CD4-positive, alpha-beta memory T cell (primary cell): Measurements from ENCODE around the gene LEP. TPM values are rescaled to one million over a fixed set of nuclear protein-coding genes. Genes with fewer than 3 reads are reported as not detected.
A peak's percentile ranks its signal among the peaks of the same experiment; 100 is the strongest.

Experiments used
- CTCF ChIA-PET: fragments of 350-600 bp; sonication (Branson Sonifier 250); formaldehyde crosslinking; loops from one replicate; lab custom pipeline; 2021; ENCODE audit warnings: inconsistent platforms; ENCODE audit not compliant: partially characterized antibody; lab: Charles Lee
- POLR2A ChIA-PET: fragments of 350-600 bp; sonication (Branson Sonifier 250); formaldehyde crosslinking; loops from one replicate; lab custom pipeline; 2021; ENCODE audit not compliant: partially characterized antibody; lab: Charles Lee
- DNase-seq, 5 donors: peaks; one replicate each; pipeline versions ENCODE4 v3.0.0 to v3.0.0-alpha.2; 2020 to 2022; ENCODE audit warnings: mixed read lengths in 1 of 5
- H3K27ac ChIP-seq: one replicate; pipeline ENCODE4 v1.7.0; 2013; ENCODE audit warnings: low read depth, low read length
- H3K27me3 ChIP-seq: 2 replicates; pipeline ENCODE4 v1.7.0; 2013; ENCODE audit warnings: mild to moderate bottlenecking, low read length, moderate library complexity; ENCODE audit not compliant: insufficient read depth
- H3K36me3 ChIP-seq: 2 replicates; pipeline ENCODE4 v1.7.0; 2013; ENCODE audit warnings: mild to moderate bottlenecking, low read length, moderate library complexity; ENCODE audit not compliant: insufficient read depth
- H3K4me1 ChIP-seq: 2 replicates; pipeline ENCODE4 v1.7.0; 2013; ENCODE audit warnings: mild to moderate bottlenecking, low read length, moderate library complexity; ENCODE audit not compliant: insufficient read depth
- H3K4me3 ChIP-seq, 2 donors: one replicate each; pipeline ENCODE4 v1.7.0; 2013; ENCODE audit warnings: low read length in 2 of 2, mild to moderate bottlenecking in 1 of 2
- H3K9me3 ChIP-seq, 2 donors: one replicate each; pipeline ENCODE4 v1.7.0; 2013; ENCODE audit warnings: low read length in 2 of 2, control low read depth in 1 of 2; ENCODE audit not compliant: control insufficient read depth in 1 of 2
- H3K27ac Mint-ChIP-seq, 7 donors: one replicate each; pipeline ENCODE4 v1.8.0; 2020 to 2021; ENCODE audit warnings: mixed read lengths in 7 of 7, mild to moderate bottlenecking in 6 of 7, inconsistent platforms in 3 of 7, moderate library complexity in 3 of 7
- H3K27me3 Mint-ChIP-seq, 2 donors: one replicate each; pipeline ENCODE4 v1.8.0; 2020 to 2021; ENCODE audit warnings: mixed read lengths in 2 of 2
- H3K36me3 Mint-ChIP-seq, 2 donors: one replicate each; pipeline ENCODE4 v1.8.0; 2020 to 2021; ENCODE audit warnings: mixed read lengths in 2 of 2, inconsistent platforms in 1 of 2, mild to moderate bottlenecking in 1 of 2
- H3K4me1 Mint-ChIP-seq, 4 donors: one replicate each; pipeline ENCODE4 v1.8.0; 2020 to 2021; ENCODE audit warnings: mixed read lengths in 4 of 4, mild to moderate bottlenecking in 1 of 4
- H3K4me3 Mint-ChIP-seq, 8 donors: one replicate each; pipeline ENCODE4 v1.8.0; 2020 to 2021; ENCODE audit warnings: mixed read lengths in 8 of 8, mild to moderate bottlenecking in 7 of 8, moderate library complexity in 6 of 8, inconsistent platforms in 3 of 8
- H3K9me3 Mint-ChIP-seq, 8 donors: one replicate each; pipeline ENCODE4 v1.8.0; 2020 to 2021; ENCODE audit warnings: mixed read lengths in 8 of 8, mild to moderate bottlenecking in 5 of 8, inconsistent platforms in 3 of 8, moderate library complexity in 1 of 8
- intact Hi-C: fragments of 100-400 bp; cut with micrococcal nuclease; formaldehyde crosslinking; loops from one replicate; pipeline ENCODE4 v1.15.1; 2023
- polyA plus RNA-seq, 2 donors: library from polyadenylated mRNA; unstranded; fragments of 300-500 nt; fragmentation: Illumina TruSeq; gene quantifications; one replicate each; pipeline ENCODE4 v1.2.3, GENCODE V29; 2021
- total RNA-seq, 2 experiments: library from RNA; stranded (reverse); gene quantifications; one replicate each; pipeline ENCODE4 v1.2.3, GENCODE V29; 2021

The LEP gene
- total and polyA plus RNA-seq, 4 experiments from 2014 or later = not detected

GRCh38 chr7:128206017-128206746, 34.9 kb upstream of the LEP start:
- Mint-ChIP-seq H3K4me3 (no peak overlapping the region), H3K27me3 (peaks cover 34 to 43% of the 10 kb centered on the region in 2 donors), H3K9me3 (peaks cover 0 to 1% (median 0%) of the 10 kb centered on the region in 8 donors), H3K36me3 (no peaks in the 10 kb centered on the region), H3K27ac (no peak overlapping the region), H3K4me1 (peaks cover 8 to 11% (median 9%) of the 10 kb centered on the region in 4 donors)
- H3K27me3 ChIP-seq = peaks cover 15% of the 10 kb centered on the region
- H3K27ac ChIP-seq = no peak overlapping the region
- H3K36me3 ChIP-seq = no peaks in the 10 kb centered on the region
- ChIA-PET CTCF (interaction anchor here (0.5 to 10.0 kb wide), 4 partner anchors 14 to 498 kb away, joined by 3 to 267 read pairs (median 4); no protein-coding TSS in a partner anchor), POLR2A (no interaction called here)
- H3K4me1 ChIP-seq = peaks cover 11% of the 10 kb centered on the region
- no peaks in the 10 kb centered on the region for H3K9me3 ChIP-seq
- no peak overlapping the region for H3K4me3 ChIP-seq
- intact Hi-C loops = no loop called here
- DNase-seq = no peak

DNA sequence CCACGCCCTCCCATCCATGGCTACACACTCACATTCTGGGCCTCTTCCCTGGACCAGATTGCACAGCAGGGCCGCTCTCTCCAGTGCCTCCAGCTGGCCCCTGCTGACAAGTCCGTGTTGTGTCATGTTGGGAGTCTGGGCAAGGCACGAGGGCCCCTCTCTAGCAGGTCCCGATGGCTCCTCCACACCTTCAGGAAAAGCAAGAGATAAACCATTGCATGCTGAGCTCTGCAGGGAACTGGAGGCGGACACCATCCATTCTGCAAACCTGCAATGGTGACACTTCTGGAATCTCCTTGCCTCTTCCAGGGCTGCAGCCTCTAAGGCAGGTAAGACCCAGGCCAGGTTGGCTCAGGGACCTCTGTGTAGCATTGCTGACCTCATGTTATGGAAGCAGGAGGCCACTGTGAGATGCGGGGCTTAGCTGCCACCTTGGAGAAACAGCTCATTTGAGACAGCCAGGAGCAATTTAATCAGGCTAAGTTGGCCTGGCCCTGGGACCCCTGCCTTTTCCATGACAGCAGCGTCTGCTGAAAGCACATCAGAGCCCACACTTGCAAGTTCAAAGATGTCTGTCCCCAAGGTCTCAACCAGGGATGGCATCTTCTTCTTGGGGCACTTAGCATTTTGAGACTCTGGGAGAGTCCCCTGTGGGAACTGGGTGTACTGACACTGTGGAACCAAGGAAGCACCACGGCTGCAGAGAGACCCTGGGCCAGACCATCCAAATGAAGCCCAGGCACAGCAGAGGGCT, 34.2 kb upstream of the LEP start:
- intact Hi-C loops = no loop called here
- Mint-ChIP-seq H3K9me3 (peaks cover 0 to 1% (median 0%) of the 10 kb centered on the region in 8 donors), H3K4me3 (no peak overlapping the region), H3K36me3 (no peaks in the 10 kb centered on the region), H3K27me3 (peaks cover 29 to 41% of the 10 kb centered on the region in 2 donors), H3K27ac (no peak overlapping the region), H3K4me1 (peaks cover 2 to 5% (median 3%) of the 10 kb centered on the region in 4 donors)
- H3K27ac ChIP-seq = no peak overlapping the region
- H3K9me3 ChIP-seq = no peaks in the 10 kb centered on the region
- no peak for DNase-seq
- peaks cover 3% of the 10 kb centered on the region for H3K4me1 ChIP-seq
- no peak overlapping the region for H3K4me3 ChIP-seq
- ChIA-PET POLR2A (no interaction called here), CTCF (interaction anchor here (0.5 to 10.0 kb wide), 6 partner anchors 14 to 498 kb away, joined by 3 to 267 read pairs (median 3); no protein-coding TSS in a partner anchor)
- H3K27me3 ChIP-seq = peaks cover 10% of the 10 kb centered on the region
- H3K36me3 ChIP-seq = no peaks in the 10 kb centered on the region

DNA sequence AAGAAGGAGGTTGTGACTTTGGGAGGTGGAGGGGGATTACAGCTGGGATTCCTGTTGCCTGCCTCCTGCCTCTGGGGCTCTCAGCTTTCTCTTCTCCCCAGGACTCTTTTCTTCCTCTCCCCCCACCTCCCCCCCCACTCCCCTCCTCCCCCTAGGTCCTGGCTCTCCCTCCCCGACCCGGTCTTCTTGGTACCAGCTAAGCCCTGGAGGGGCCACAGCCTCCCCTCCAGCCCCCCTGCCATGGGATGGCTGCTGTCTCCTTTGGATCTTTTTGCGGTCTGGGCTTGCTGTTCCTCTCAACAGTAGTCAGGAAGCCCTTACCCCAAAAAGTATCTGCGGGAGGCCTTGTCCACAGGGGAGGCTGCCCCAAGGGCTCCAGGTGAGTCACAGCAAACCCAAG, 33.5 kb upstream of the LEP start:
- no peak for DNase-seq
- peaks cover 0 to 1% (median 0%) of the 10 kb centered on the region in 4 donors for H3K4me1 Mint-ChIP-seq
- POLR2A ChIA-PET = no interaction called here

GRCh38 chr7:128209229-128210035, 31.6 kb upstream of the LEP start:
- Mint-ChIP-seq H3K36me3 (no peaks in the 10 kb centered on the region), H3K9me3 (peaks cover 0 to 1% (median 0%) of the 10 kb centered on the region in 8 donors), H3K27me3 (peaks cover 13 to 21% of the 10 kb centered on the region in 2 donors), H3K4me1 (peaks cover 0 to 1% (median 0%) of the 10 kb centered on the region in 4 donors), H3K27ac (no peak overlapping the region), H3K4me3 (no peak overlapping the region)
- Histone ChIP-seq H3K36me3 (no peaks in the 10 kb centered on the region), H3K9me3 (no peaks in the 10 kb centered on the region), H3K27ac (no peak overlapping the region), H3K4me1 (no peaks in the 10 kb centered on the region), H3K4me3 (no peak overlapping the region), H3K27me3 (no peaks in the 10 kb centered on the region)
- intact Hi-C loops = loop anchor here (1.0 kb wide), 2 partner anchors 73 to 501 kb away; no protein-coding TSS in a partner anchor
- ChIA-PET POLR2A (interaction anchor here (0.8 to 1.2 kb wide), 3 partner anchors 11 to 501 kb away, joined by 3 to 7 read pairs (median 3); no protein-coding TSS in a partner anchor), CTCF (interaction anchor here (0.6 to 10.0 kb wide), 42 partner anchors 9 to 1406 kb away, joined by 3 to 267 read pairs (median 4); no protein-coding TSS in a partner anchor)
- DNase-seq = peak; percentile 58 to 66 (median 63)

More for the DNA sequence above, 33.5 kb upstream of the LEP start:
- Histone ChIP-seq H3K4me1 (no peaks in the 10 kb centered on the region), H3K4me3 (no peak overlapping the region), H3K27me3 (peaks cover 7% of the 10 kb centered on the region), H3K36me3 (no peaks in the 10 kb centered on the region), H3K27ac (no peak overlapping the region), H3K9me3 (no peaks in the 10 kb centered on the region)
- H3K27me3 Mint-ChIP-seq = peaks cover 26 to 34% of the 10 kb centered on the region in 2 donors
- no peak overlapping the region for H3K27ac Mint-ChIP-seq
- H3K9me3 Mint-ChIP-seq = peaks cover 0 to 1% (median 0%) of the 10 kb centered on the region in 8 donors
- intact Hi-C loops = no loop called here
- no peak overlapping the region for H3K4me3 Mint-ChIP-seq
- CTCF ChIA-PET = interaction anchor here (1.1 to 10.0 kb wide), 6 partner anchors 13 to 499 kb away, joined by 3 to 267 read pairs (median 3); no protein-coding TSS in a partner anchor
- no peaks in the 10 kb centered on the region for H3K36me3 Mint-ChIP-seq

DNA sequence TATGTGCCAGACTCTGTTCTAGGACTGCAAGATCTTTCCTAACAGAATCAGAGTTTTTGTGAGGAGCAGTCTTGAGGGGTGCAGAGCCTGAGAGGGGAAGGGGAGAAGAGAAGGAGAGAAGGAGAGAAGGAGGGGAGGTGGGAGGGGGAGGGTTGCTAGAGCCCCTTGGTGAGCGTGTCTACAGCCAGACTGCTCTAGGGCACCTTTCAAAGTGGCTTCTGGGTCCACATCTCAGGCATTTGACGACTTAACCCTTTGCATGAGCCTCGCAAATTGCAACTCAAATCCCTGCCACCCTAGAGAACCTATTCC, 31.1 kb upstream of the LEP start:
- Histone ChIP-seq H3K4me3 (no peak overlapping the region), H3K9me3 (no peaks in the 10 kb centered on the region), H3K27ac (no peak overlapping the region), H3K27me3 (no peaks in the 10 kb centered on the region), H3K36me3 (no peaks in the 10 kb centered on the region), H3K4me1 (no peaks in the 10 kb centered on the region)
- CTCF ChIA-PET = interaction anchor here (0.6 to 10.0 kb wide), 39 partner anchors 10 to 1408 kb away, joined by 3 to 267 read pairs (median 5); no protein-coding TSS in a partner anchor
- H3K36me3 Mint-ChIP-seq = no peaks in the 10 kb centered on the region
- POLR2A ChIA-PET = interaction anchor here (1.1 to 1.2 kb wide), 2 partner anchors 12 to 502 kb away, joined by 3 to 7 read pairs; no protein-coding TSS in a partner anchor
- peaks cover 0 to 1% (median 0%) of the 10 kb centered on the region in 4 donors for H3K4me1 Mint-ChIP-seq
- H3K27me3 Mint-ChIP-seq = peaks cover 11 to 15% of the 10 kb centered on the region in 2 donors
- no peak for DNase-seq
- intact Hi-C loops = no loop called here
- no peak overlapping the region for H3K27ac Mint-ChIP-seq
- peaks cover 0 to under 1% (median 0%) of the 10 kb centered on the region in 8 donors for H3K9me3 Mint-ChIP-seq
- H3K4me3 Mint-ChIP-seq = no peak overlapping the region

DNA sequence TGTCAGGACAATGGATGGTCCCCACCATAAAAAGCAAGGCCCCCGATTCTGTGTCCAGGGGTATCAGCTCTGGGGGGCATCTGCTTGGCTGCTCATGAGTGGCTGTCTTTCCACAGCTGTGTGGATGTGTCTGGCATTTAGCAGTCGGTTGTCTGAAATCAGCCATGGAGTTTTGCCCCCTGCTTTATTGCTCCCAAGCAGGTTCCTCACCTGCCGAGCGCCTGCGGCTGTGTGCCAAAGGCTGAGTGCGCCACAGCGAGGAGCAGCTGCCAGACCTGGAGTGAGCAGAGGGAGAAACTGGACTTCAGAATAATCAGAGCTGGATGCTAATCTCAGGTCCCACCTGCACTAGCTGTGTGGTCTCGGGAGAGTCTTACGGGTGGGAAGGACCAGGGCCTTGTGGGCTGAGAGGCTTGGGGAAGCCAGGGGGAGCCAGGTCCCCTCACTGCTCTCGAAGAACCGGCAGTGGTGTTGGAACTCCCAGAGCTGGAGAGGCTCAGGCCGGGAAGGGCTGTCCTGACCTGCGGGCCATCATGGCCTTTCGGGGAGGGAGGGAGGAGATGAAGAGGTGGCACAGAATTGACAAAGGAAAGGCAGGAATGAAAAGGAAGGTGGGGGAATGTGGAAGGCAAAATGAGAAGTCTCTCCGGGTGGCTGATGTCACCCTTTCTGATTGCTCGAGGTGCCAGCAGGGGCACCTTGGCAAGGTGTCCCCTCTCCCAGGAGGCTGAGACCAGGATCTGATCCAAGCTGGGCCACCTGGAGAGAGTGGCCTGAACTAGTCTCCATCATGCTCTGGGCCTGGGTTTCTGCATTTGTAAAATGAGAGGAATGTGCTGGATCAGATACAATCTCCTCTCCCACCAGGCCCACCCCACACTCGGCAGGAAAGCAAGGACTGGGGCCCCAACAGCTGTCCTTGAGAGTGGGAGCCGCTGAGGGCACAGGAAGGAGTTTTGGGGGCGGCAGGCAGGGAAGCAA, 30.2 kb upstream of the LEP start:
- no peak overlapping the region for H3K4me3 Mint-ChIP-seq
- peaks cover 8 to 9% of the 10 kb centered on the region in 2 donors for H3K27me3 Mint-ChIP-seq
- Histone ChIP-seq H3K9me3 (no peaks in the 10 kb centered on the region), H3K27ac (no peak overlapping the region), H3K4me1 (no peaks in the 10 kb centered on the region), H3K27me3 (no peaks in the 10 kb centered on the region), H3K4me3 (no peak overlapping the region), H3K36me3 (no peaks in the 10 kb centered on the region)
- CTCF ChIA-PET = interaction anchor here (1.4 to 10.0 kb wide), 12 partner anchors 10 to 1409 kb away, joined by 3 to 267 read pairs (median 7); no protein-coding TSS in a partner anchor
- no peak for DNase-seq
- intact Hi-C loops = no loop called here
- no peaks in the 10 kb centered on the region for H3K36me3 Mint-ChIP-seq
- H3K9me3 Mint-ChIP-seq = no peaks in the 10 kb centered on the region
- no peak overlapping the region for H3K27ac Mint-ChIP-seq
- POLR2A ChIA-PET = no interaction called here
- peaks cover 0 to 1% (median 0%) of the 10 kb centered on the region in 4 donors for H3K4me1 Mint-ChIP-seq
